ENCODE results near the gene RIOK1. TPM values are rescaled to one million over a fixed set of nuclear protein-coding genes. Genes with fewer than 3 reads are reported as not detected.

The RIOK1 gene
- total and polyA plus RNA-seq, 9 of the 15 experiments (the other 6 are each of a cell fraction or from before 2014, with no cell fraction given), result 24.9 to 101 (median 52.2) TPM

DNA sequence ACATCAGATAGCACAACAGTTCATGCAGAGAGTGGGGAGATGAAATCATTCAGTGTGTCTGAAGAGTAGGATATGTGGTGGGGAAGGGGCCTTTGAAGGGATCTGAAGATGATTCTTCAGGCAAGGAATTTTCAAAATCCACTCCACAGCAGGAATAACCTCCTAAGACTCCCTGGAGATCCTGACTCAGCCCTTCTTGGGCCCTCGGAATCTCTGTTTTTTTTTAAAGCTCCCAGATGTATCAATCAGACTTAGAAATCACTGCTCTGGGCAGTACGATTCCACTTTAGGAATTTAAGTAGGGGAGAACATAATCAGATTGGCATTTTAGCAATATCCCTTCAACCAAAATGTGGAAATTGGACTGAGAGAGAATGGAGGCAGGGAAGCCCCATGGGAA lies 55.5 kb downstream of the RIOK1 start (continued):
- TF ChIP-seq, protein P1, sequence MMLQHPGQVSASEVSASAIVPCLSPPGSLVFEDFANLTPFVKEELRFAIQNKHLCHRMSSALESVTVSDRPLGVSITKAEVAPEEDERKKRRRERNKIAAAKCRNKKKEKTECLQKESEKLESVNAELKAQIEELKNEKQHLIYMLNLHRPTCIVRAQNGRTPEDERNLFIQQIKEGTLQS (IDR thresholded peaks at IDR 0.05), result no peak
- TF ChIP-seq, protein P1 (CRISPR knock-in tag; conservative IDR thresholded peaks at IDR 0.05), result no peak
- TF ChIP-seq ZNF277 (CRISPR knock-in tag; IDR thresholded peaks at IDR 0.05; ENCODE audit: borderline replicate concordance), result no peak

DNA sequence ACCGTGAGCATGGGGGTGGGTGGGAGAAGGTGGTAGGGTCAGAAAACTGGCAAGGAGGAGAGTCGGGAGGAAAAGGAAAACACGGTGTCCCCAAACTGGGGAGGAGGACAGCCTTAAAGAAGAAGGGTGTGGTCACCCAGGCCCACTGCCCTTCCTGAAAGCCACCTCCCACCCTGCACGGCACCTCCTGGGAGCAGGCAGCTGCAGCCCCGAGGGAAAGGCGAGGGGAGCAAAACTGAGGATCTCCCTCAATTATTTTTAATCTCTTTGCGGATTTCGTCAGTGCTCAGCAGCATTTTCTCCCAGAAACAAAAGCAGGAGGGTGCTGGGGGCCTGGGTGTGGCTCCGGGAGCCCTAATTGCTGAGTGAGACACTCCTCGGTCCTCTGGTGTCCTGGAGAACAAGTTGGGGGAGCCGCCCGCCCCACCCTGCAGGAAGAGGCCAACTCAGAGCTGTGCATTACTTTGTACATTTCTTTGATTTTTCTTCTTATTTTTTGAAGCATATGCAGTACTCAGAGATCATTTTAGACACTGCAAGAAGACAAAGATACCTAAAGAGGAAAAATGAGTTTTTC lies 56.4 kb downstream of the RIOK1 start:
- Histone ChIP-seq H3K27ac (ENCODE audit: extremely low read depth, low read depth, low read length) (no peak overlapping the region), H3K4me1 (replicated peaks in 1 of 2; ENCODE audit: control insufficient read depth in 2 of 2, insufficient read depth in 2 of 2, low read length in 2 of 2) (peaks cover 0 to 7% of the 10 kb centered on the region in 2 experiments; a peak in 3 of 5 replicates), H4K20me1 (replicated peaks; ENCODE audit: control insufficient read depth, insufficient read depth, low read length) (no peaks in the 10 kb centered on the region), H3K9me1 (ENCODE audit: control insufficient read depth, insufficient read depth, low read length) (no peaks in the 10 kb centered on the region), H3K4me3 (no peak overlapping the region), H3K4me2 (ENCODE audit: insufficient read depth, low read length) (no peak overlapping the region), H3K27me3 (ENCODE audit: control insufficient read depth in 2 of 2, insufficient read depth in 2 of 2, low read length in 2 of 2) (peaks cover 35 to 54% of the 10 kb centered on the region in 2 experiments), H3K79me2 (ENCODE audit: control insufficient read depth, insufficient read depth, low read length) (no peaks in the 10 kb centered on the region), H2AFZ (ENCODE audit: low read depth, low read length) (no peak overlapping the region), H3K36me3 (ENCODE audit: control insufficient read depth, insufficient read depth, low read length) (no peaks in the 10 kb centered on the region), H3K9ac (ENCODE audit: insufficient read depth in 1 of 2, low read depth in 2 of 2, low read length in 2 of 2) (peak overlapping the region in 1 of 2 experiments; percentile 45; a peak in 1 of 4 replicates), H3K9me3 (replicated peaks; ENCODE audit: control insufficient read depth, insufficient read depth, low read depth, low read length) (no peaks in the 10 kb centered on the region)
- DNase-seq (ENCODE audit: extremely low read depth in 1 of 4, low spot score in 3 of 4), result no peak
- in situ Hi-C loops (cut with MboI) (no loop called here), intact Hi-C loops (cut with micrococcal nuclease) (no loop called here)
- FAIRE-seq, result no peak
- ChIA-PET CTCF (ENCODE audit: low intra/inter-chr PET ratio) (no interaction called here), POLR2A (no interaction called here)
- no TSS peak for BruUV-seq (replicated peaks)
- WGBS (ENCODE audit: insufficient coverage, low coverage, missing lambda C conversion rate), result 4% methylated on average over 12 of the region's 12 CpGs
- ATAC-seq, result peak; percentile 15; the same call in 2 of the 3 replicates
- TF ChIP-seq TSC22D4 (tag; IDR thresholded peaks at IDR 0.05), result no peak
- no peak for TF ChIP-seq NRF1 (conservative IDR thresholded peaks at IDR 0.05 in 1 of 2, IDR thresholded peaks at IDR 0.05 in 1 of 2)
- TF ChIP-seq EZH2 (IDR thresholded peaks at IDR 0.05; ENCODE audit: borderline replicate concordance, low read depth, low read length), result no peak
- TF ChIP-seq ZBTB1 (CRISPR knock-in tag; IDR thresholded peaks at IDR 0.05; ENCODE audit: borderline replicate concordance, low read depth), result no peak
- TF ChIP-seq KLF10 (CRISPR knock-in tag; IDR thresholded peaks at IDR 0.05), result no peak
- no peak for TF ChIP-seq DPF2 (IDR thresholded peaks at IDR 0.05)
- TF ChIP-seq ZFP91 (CRISPR knock-in tag; IDR thresholded peaks at IDR 0.05), result no peak
- TF ChIP-seq ZNF583 (CRISPR knock-in tag; IDR thresholded peaks at IDR 0.05), result no peak
- TF ChIP-seq ATF7 (IDR thresholded peaks at IDR 0.05), result no peak
- TF ChIP-seq MTF1 (CRISPR knock-in tag; IDR thresholded peaks at IDR 0.05; ENCODE audit: borderline replicate concordance), result no peak
- no peak for TF ChIP-seq PHB (CRISPR knock-in tag; IDR thresholded peaks at IDR 0.05)
- TF ChIP-seq, protein P2, sequence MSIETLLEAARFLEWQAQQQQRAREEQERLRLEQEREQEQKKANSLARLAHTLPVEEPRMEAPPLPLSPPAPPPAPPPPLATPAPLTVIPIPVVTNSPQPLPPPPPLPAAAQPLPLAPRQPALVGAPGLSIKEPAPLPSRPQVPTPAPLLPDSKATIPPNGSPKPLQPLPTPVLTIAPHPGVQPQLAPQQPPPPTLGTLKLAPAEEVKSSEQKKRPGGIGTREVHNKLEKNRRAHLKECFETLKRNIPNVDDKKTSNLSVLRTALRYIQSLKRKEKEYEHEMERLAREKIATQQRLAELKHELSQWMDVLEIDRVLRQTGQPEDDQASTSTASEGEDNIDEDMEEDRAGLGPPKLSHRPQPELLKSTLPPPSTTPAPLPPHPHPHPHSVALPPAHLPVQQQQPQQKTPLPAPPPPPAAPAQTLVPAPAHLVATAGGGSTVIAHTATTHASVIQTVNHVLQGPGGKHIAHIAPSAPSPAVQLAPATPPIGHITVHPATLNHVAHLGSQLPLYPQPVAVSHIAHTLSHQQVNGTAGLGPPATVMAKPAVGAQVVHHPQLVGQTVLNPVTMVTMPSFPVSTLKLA (conservative IDR thresholded peaks at IDR 0.05), result no peak
- no peak for TF ChIP-seq SMC3 (conservative IDR thresholded peaks at IDR 0.05; ENCODE audit: insufficient read depth, low read depth, low read length)

Measured in K562 (cell line).